ENCODE results near the gene IGF2BP2.
"Not testable (repeated sequence)": the region's sequence is repeated elsewhere in the genome, so short reads cannot be mapped to it uniquely, and the experiment has no call there.

Gene IGF2BP2

GRCh38 chr3:185831990-185832389 lies 7.1 kb upstream of the IGF2BP2 start:
- no peak for DNase-seq

- no peak for DNase-seq
These were observed 6.4 kb upstream of the IGF2BP2 start for GRCh38 chr3:185831195-185831594.

GRCh38 chr3:185830018-185830797 lies 5.4 kb upstream of the IGF2BP2 start:
- no peak for DNase-seq

- no peak for DNase-seq
These were observed 3.9 kb upstream of the IGF2BP2 start for GRCh38 chr3:185828755-185829154.

GRCh38 chr3:185827595-185828344 lies 2.9 kb upstream of the IGF2BP2 start:
- no peak for DNase-seq

- no peak for DNase-seq
These were observed 1.0 kb upstream of the IGF2BP2 start for GRCh38 chr3:185825639-185826481.

- DNase-seq = no peak
These were observed 514 bp downstream of the IGF2BP2 start for GRCh38 chr3:185824051-185825005.

- no peak for DNase-seq
These were observed 1.5 kb downstream of the IGF2BP2 start for GRCh38 chr3:185823078-185824044.

GRCh38 chr3:185822221-185823000 lies 2.4 kb downstream of the IGF2BP2 start:
- DNase-seq = no peak

GRCh38 chr3:185820973-185821758 lies 3.7 kb downstream of the IGF2BP2 start:
- DNase-seq = no peak

- no peak for DNase-seq
These were observed 6.5 kb downstream of the IGF2BP2 start for GRCh38 chr3:185818267-185818875.

- no peak for DNase-seq
These were observed 9.2 kb downstream of the IGF2BP2 start for GRCh38 chr3:185815391-185816282.

- no peak for DNase-seq
These were observed 11.1 kb downstream of the IGF2BP2 start for GRCh38 chr3:185813691-185814215.

GRCh38 chr3:185813205-185813604 lies 11.6 kb downstream of the IGF2BP2 start:
- no peak for DNase-seq

- no peak for DNase-seq
These were observed 17.3 kb downstream of the IGF2BP2 start for GRCh38 chr3:185807445-185808068.

- not testable (repeated sequence) for DNase-seq
These were observed 26.1 kb downstream of the IGF2BP2 start for GRCh38 chr3:185798831-185799110.

Measured in NCI-H2081 treated with DMSO at 0.1 percent for 48 hours (cell line).